Naive thymus-derived CD4-positive, alpha-beta T cell (primary cell): ENCODE results near the gene STAC3. TPM values are rescaled to one million over a fixed set of nuclear protein-coding genes. Genes with fewer than 3 reads are reported as not detected.

Experiments
- ATAC-seq: fragments of 150-1000 bp; cut with Tn5 transposase; 2 replicates; pipeline ENCODE4 v1.10.0; 2021; ENCODE audit warnings: mild to moderate bottlenecking, moderate library complexity
- CTCF ChIA-PET: fragments of 350-600 bp; sonication (Branson Sonifier 250); formaldehyde crosslinking; loops from one replicate; lab custom pipeline; 2021; ENCODE audit warnings: antibody characterized with exemption; lab: Charles Lee
- POLR2A ChIA-PET: fragments of 350-600 bp; sonication (Branson Sonifier 250); formaldehyde crosslinking; loops from one replicate; lab custom pipeline; 2021; ENCODE audit warnings: antibody characterized with exemption, inconsistent platforms; lab: Charles Lee
- DNase-seq, 9 donors: peaks; one replicate each; pipeline versions ENCODE4 v3.0.0 to v3.0.0-alpha.2; 2020 to 2022; ENCODE audit warnings: mixed read lengths in 1 of 9
- H3K27ac ChIP-seq: one replicate; pipeline ENCODE4 v1.7.0; 2013; ENCODE audit warnings: mild to moderate bottlenecking, low read depth, low read length, moderate library complexity
- H3K27me3 ChIP-seq, 2 donors: one replicate each; pipeline ENCODE4 v1.7.0; 2013; ENCODE audit warnings: low read length in 2 of 2, mild to moderate bottlenecking in 2 of 2, moderate library complexity in 2 of 2; ENCODE audit not compliant: control insufficient read depth in 2 of 2, insufficient read depth in 2 of 2
- H3K36me3 ChIP-seq, 3 experiments: 1 replicate in 2 of 3; 2 replicates in 1 of 3; pipeline ENCODE4 v1.7.0; 2013; ENCODE audit warnings: low read length in 3 of 3, mild to moderate bottlenecking in 3 of 3, moderate library complexity in 1 of 3; ENCODE audit not compliant: insufficient read depth in 3 of 3, control insufficient read depth in 2 of 3
- H3K4me1 ChIP-seq, 2 donors: one replicate each; pipeline ENCODE4 v1.7.0; 2013; ENCODE audit warnings: low read length in 2 of 2, mild to moderate bottlenecking in 2 of 2, moderate library complexity in 1 of 2; ENCODE audit not compliant: control insufficient read depth in 2 of 2, insufficient read depth in 2 of 2
- H3K4me3 ChIP-seq: 2 replicates; pipeline ENCODE4 v1.7.0; 2013; ENCODE audit warnings: mild to moderate bottlenecking, low read length
- H3K9me3 ChIP-seq, 3 experiments: 1 replicate in 2 of 3; 2 replicates in 1 of 3; pipeline ENCODE4 v1.7.0; 2013; ENCODE audit warnings: low read length in 3 of 3; ENCODE audit not compliant: control insufficient read depth in 2 of 3
- H3K27ac Mint-ChIP-seq, 9 donors: one replicate each; pipeline ENCODE4 v1.8.0; 2020 to 2022; ENCODE audit warnings: mixed read lengths in 9 of 9, mild to moderate bottlenecking in 8 of 9, moderate library complexity in 5 of 9, inconsistent platforms in 2 of 9
- H3K27me3 Mint-ChIP-seq, 5 donors: one replicate each; pipeline ENCODE4 v1.8.0; 2021 to 2022; ENCODE audit warnings: mixed read lengths in 5 of 5, mild to moderate bottlenecking in 1 of 5
- H3K36me3 Mint-ChIP-seq, 5 donors: one replicate each; pipeline ENCODE4 v1.8.0; 2020 to 2022; ENCODE audit warnings: mixed read lengths in 5 of 5, mild to moderate bottlenecking in 3 of 5, inconsistent platforms in 1 of 5
- H3K4me1 Mint-ChIP-seq, 7 donors: one replicate each; pipeline ENCODE4 v1.8.0; 2020 to 2022; ENCODE audit warnings: mixed read lengths in 7 of 7, mild to moderate bottlenecking in 3 of 7, inconsistent platforms in 1 of 7
- H3K4me3 Mint-ChIP-seq, 10 donors: one replicate each; pipeline ENCODE4 v1.8.0; 2020 to 2022; ENCODE audit warnings: mild to moderate bottlenecking in 10 of 10, mixed read lengths in 10 of 10, moderate library complexity in 6 of 10, inconsistent platforms in 2 of 10
- H3K9me3 Mint-ChIP-seq, 11 donors: one replicate each; pipeline ENCODE4 v1.8.0; 2020 to 2022; ENCODE audit warnings: mixed read lengths in 11 of 11, mild to moderate bottlenecking in 4 of 11, inconsistent platforms in 1 of 11, moderate library complexity in 1 of 11
- intact Hi-C, 2 donors: fragments of 100-400 bp; cut with micrococcal nuclease; formaldehyde crosslinking; loops; one replicate each; pipeline ENCODE4 v1.15.1; 2023
- polyA plus RNA-seq, 2 donors: library from polyadenylated mRNA; unstranded; fragments of 300-500 nt; fragmentation: Illumina TruSeq; gene quantifications; one replicate each; pipeline ENCODE4 v1.2.3, GENCODE V29; 2021
- total RNA-seq, 6 experiments: library from RNA in 5 of 6; stranded (reverse) in 5 of 6; gene quantifications; 1 replicate in 5 of 6; 2 replicates in 1 of 6; pipeline ENCODE4 v1.2.3 and lab custom pipeline; 2021 to 2026

STAC3 gene
- total and polyA plus RNA-seq, 7 experiments from 2014 or later: 2.5 to 7.3 (median 5.6) TPM; not detected in 2

DNA sequence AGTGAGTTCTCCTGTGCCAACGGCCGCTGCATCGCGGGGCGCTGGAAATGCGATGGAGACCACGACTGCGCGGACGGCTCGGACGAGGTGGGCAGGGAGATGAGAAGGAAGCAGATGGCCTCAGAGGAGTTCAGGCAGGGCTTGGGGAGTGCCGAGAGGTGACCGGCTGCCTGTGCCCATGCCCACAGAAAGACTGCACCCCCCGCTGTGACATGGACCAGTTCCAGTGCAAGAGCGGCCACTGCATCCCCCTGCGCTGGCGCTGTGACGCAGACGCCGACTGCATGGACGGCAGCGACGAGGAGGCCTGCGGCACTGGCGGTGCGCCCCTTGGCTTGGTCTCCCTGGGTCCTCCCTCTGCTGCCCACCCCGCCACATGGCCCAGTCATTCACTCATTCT lies 47.8 kb downstream of the STAC3 start:
- intact Hi-C loops: no loop called here
- H3K27me3 Mint-ChIP-seq: no peaks in the 10 kb centered on the region
- no peaks in the 10 kb centered on the region for H3K36me3 ChIP-seq
- no peak for DNase-seq
- no peaks in the 10 kb centered on the region for H3K9me3 ChIP-seq
- no peak overlapping the region for H3K27ac Mint-ChIP-seq
- no peak overlapping the region for H3K27ac ChIP-seq
- ATAC-seq: no peak
- no peaks in the 10 kb centered on the region for H3K27me3 ChIP-seq
- CTCF ChIA-PET: no interaction called here
- no peaks in the 10 kb centered on the region for H3K9me3 Mint-ChIP-seq
- no peaks in the 10 kb centered on the region for H3K4me1 ChIP-seq
- no peaks in the 10 kb centered on the region for H3K4me1 Mint-ChIP-seq
- no peak overlapping the region for H3K4me3 ChIP-seq
- POLR2A ChIA-PET: no interaction called here
- H3K4me3 Mint-ChIP-seq: no peak overlapping the region
- H3K36me3 Mint-ChIP-seq: peaks cover 0 to 14% (median 0%) of the 10 kb centered on the region in 5 donors

DNA sequence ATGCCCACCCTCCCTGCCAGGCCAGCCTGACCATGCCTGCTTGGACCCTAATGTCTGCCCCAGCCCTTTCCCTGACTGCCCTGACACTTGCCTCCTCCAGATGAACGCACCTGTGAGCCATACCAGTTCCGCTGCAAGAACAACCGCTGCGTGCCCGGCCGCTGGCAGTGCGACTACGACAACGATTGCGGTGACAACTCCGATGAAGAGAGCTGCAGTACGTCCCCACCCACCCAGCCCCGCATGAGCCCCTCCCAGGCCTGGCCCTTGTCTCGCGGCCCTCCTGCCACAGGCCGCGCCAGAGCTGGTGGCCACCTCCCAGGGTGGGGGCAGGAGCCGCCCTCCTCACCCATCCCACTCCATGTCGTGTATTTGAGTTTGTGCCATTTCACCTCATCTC lies 48.7 kb downstream of the STAC3 start:
- CTCF ChIA-PET: no interaction called here
- Histone ChIP-seq H3K27me3 (no peaks in the 10 kb centered on the region), H3K36me3 (peaks cover 0 to 7% (median 0%) of the 10 kb centered on the region in 3 experiments), H3K9me3 (no peaks in the 10 kb centered on the region), H3K4me1 (no peaks in the 10 kb centered on the region), H3K4me3 (no peak overlapping the region), H3K27ac (no peak overlapping the region)
- intact Hi-C loops: no loop called here
- Mint-ChIP-seq H3K4me3 (no peak overlapping the region), H3K36me3 (peaks cover 0 to 14% (median 0%) of the 10 kb centered on the region in 5 donors), H3K27me3 (no peaks in the 10 kb centered on the region), H3K4me1 (no peaks in the 10 kb centered on the region), H3K9me3 (no peaks in the 10 kb centered on the region), H3K27ac (no peak overlapping the region)
- POLR2A ChIA-PET: interaction anchor here (0.6 kb wide), 1 partner anchor 39 kb away, joined by 3 read pairs; no protein-coding TSS in a partner anchor
- DNase-seq (no peak), ATAC-seq (no peak)

DNA sequence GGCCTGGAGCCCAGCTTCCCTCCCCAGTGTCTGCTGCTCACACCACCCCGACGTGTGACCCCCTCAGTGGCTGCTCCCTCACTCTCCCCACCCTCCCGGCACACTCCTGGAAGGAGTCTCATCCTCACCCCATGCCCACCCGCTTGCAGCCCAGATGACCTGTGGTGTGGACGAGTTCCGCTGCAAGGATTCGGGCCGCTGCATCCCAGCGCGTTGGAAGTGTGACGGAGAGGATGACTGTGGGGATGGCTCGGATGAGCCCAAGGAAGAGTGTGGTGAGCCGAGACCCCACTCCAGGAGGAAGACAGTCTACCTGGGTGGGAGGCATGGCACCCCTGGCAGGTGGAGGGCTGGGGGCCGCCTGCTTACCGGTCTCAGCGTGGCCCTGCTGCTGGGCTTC lies 49.4 kb downstream of the STAC3 start:
- no peaks in the 10 kb centered on the region for H3K9me3 Mint-ChIP-seq
- Histone ChIP-seq H3K9me3 (no peaks in the 10 kb centered on the region), H3K4me3 (no peak overlapping the region), H3K27ac (no peak overlapping the region), H3K36me3 (peaks cover 0 to 7% (median 0%) of the 10 kb centered on the region in 3 experiments), H3K27me3 (no peaks in the 10 kb centered on the region), H3K4me1 (no peaks in the 10 kb centered on the region)
- peaks cover 0 to 14% (median 0%) of the 10 kb centered on the region in 5 donors for H3K36me3 Mint-ChIP-seq
- H3K27ac Mint-ChIP-seq: no peak overlapping the region
- no peak overlapping the region for H3K4me3 Mint-ChIP-seq
- no peaks in the 10 kb centered on the region for H3K27me3 Mint-ChIP-seq
- ATAC-seq: no peak
- no peak for DNase-seq
- ChIA-PET POLR2A (no interaction called here), CTCF (no interaction called here)
- H3K4me1 Mint-ChIP-seq: no peaks in the 10 kb centered on the region
- intact Hi-C loops: no loop called here

DNA sequence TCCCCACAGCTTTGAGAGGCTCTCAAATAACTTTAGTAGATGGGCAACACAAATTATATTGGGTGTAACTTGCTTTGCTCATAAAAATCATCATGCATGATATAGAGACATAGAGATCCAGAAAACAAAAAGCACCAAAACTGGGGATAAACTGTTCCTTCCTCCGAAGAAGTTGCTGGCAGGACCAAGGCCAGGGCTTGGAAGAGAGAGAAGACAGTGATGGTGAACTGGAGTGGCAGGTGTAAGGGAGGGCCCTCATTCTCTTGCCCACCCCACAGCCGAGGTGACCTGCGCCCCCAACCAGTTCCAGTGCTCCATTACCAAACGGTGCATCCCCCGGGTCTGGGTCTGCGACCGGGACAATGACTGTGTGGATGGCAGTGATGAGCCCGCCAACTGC lies 49.8 kb downstream of the STAC3 start:
- H3K9me3 ChIP-seq: no peaks in the 10 kb centered on the region
- no peak overlapping the region for H3K4me3 ChIP-seq
- ChIA-PET POLR2A (no interaction called here), CTCF (no interaction called here)
- no peaks in the 10 kb centered on the region for H3K4me1 ChIP-seq
- no peak for DNase-seq
- intact Hi-C loops: no loop called here
- no peak for ATAC-seq
- no peaks in the 10 kb centered on the region for H3K9me3 Mint-ChIP-seq
- no peaks in the 10 kb centered on the region for H3K27me3 ChIP-seq
- H3K36me3 Mint-ChIP-seq: peaks cover 0 to 17% (median 0%) of the 10 kb centered on the region in 5 donors
- no peaks in the 10 kb centered on the region for H3K4me1 Mint-ChIP-seq
- no peak overlapping the region for H3K27ac ChIP-seq
- no peak overlapping the region for H3K4me3 Mint-ChIP-seq
- H3K27me3 Mint-ChIP-seq: peaks cover 0 to 3% (median 0%) of the 10 kb centered on the region in 5 donors
- H3K36me3 ChIP-seq: peaks cover 0 to 7% (median 0%) of the 10 kb centered on the region in 3 experiments
- no peak overlapping the region for H3K27ac Mint-ChIP-seq

DNA sequence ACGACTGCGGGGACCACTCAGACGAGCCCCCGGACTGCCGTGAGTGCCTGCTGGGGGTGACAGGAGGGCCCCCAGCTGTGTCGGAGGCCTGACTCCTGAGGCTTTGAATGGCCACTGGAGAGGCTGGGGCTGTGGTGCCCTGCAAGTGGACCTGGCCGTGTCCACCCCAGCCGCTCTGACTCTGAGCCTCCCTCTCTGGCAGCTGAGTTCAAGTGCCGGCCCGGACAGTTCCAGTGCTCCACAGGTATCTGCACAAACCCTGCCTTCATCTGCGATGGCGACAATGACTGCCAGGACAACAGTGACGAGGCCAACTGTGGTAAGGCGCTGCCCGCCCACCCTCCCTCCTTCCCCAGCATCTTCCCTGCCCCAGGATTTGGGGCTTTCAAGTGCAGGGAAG lies 50.5 kb downstream of the STAC3 start:
- intact Hi-C loops: no loop called here
- ChIA-PET POLR2A (no interaction called here), CTCF (no interaction called here)
- Mint-ChIP-seq H3K27me3 (peaks cover 0 to 3% (median 0%) of the 10 kb centered on the region in 5 donors), H3K9me3 (no peaks in the 10 kb centered on the region), H3K36me3 (peaks cover 0 to 18% (median 0%) of the 10 kb centered on the region in 5 donors), H3K27ac (no peak overlapping the region), H3K4me1 (no peaks in the 10 kb centered on the region), H3K4me3 (no peak overlapping the region)
- DNase-seq (no peak), ATAC-seq (no peak)
- no peak overlapping the region for H3K27ac ChIP-seq
- peaks cover 0 to 7% (median 0%) of the 10 kb centered on the region in 3 experiments for H3K36me3 ChIP-seq
- H3K4me1 ChIP-seq: no peaks in the 10 kb centered on the region
- H3K4me3 ChIP-seq: no peak overlapping the region
- no peaks in the 10 kb centered on the region for H3K9me3 ChIP-seq
- H3K27me3 ChIP-seq: no peaks in the 10 kb centered on the region

DNA sequence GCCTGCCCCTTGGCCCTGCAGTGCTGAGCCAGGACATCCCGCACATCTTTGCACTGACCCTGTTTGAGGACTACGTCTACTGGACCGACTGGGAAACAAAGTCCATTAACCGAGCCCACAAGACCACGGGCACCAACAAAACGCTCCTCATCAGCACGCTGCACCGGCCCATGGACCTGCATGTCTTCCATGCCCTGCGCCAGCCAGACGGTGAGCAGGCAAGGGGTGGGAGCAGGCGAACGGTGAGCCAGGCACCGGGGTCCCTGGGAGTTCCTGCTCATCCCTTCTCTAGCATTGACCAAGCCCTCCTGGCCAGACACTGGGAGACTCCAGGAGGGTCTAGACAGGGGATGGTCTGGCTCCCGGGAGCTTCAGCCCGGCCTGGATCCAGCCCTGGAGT lies 51.8 kb downstream of the STAC3 start:
- H3K9me3 Mint-ChIP-seq: no peaks in the 10 kb centered on the region
- no peaks in the 10 kb centered on the region for H3K4me1 ChIP-seq
- DNase-seq (no peak), ATAC-seq (no peak)
- no peak overlapping the region for H3K27ac ChIP-seq
- intact Hi-C loops: no loop called here
- no peaks in the 10 kb centered on the region for H3K27me3 ChIP-seq
- ChIA-PET CTCF (no interaction called here), POLR2A (no interaction called here)
- H3K4me3 Mint-ChIP-seq: no peak overlapping the region
- no peaks in the 10 kb centered on the region for H3K9me3 ChIP-seq
- no peak overlapping the region for H3K4me3 ChIP-seq
- H3K36me3 ChIP-seq: peaks cover 0 to 10% (median 0%) of the 10 kb centered on the region in 3 experiments
- peaks cover 0 to 3% (median 0%) of the 10 kb centered on the region in 5 donors for H3K27me3 Mint-ChIP-seq
- H3K36me3 Mint-ChIP-seq: peaks cover 0 to 13% (median 0%) of the 10 kb centered on the region in 5 donors
- no peaks in the 10 kb centered on the region for H3K4me1 Mint-ChIP-seq
- no peak overlapping the region for H3K27ac Mint-ChIP-seq

DNA sequence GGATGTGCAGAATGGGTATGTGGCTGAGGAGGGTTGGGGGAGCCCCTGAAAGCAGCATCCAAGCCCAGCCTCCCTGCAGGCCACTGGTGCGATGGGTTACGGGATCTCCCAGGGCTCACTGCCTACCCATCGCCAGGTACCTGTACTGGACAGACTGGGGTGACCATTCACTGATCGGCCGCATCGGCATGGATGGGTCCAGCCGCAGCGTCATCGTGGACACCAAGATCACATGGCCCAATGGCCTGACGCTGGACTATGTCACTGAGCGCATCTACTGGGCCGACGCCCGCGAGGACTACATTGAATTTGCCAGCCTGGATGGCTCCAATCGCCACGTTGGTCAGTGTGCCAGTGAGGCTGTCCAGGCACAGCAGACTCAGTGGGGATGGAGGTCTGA lies 52.7 kb downstream of the STAC3 start:
- H3K4me3 Mint-ChIP-seq: no peak overlapping the region
- peaks cover 0 to 11% (median 0%) of the 10 kb centered on the region in 5 donors for H3K36me3 Mint-ChIP-seq
- ATAC-seq (no peak), DNase-seq (no peak)
- H3K27me3 ChIP-seq: no peaks in the 10 kb centered on the region
- POLR2A ChIA-PET: interaction anchor here (0.5 kb wide), 1 partner anchor 569 kb away, joined by 3 read pairs; no protein-coding TSS in a partner anchor
- H3K27ac Mint-ChIP-seq: no peak overlapping the region
- CTCF ChIA-PET: no interaction called here
- intact Hi-C loops: no loop called here
- no peaks in the 10 kb centered on the region for H3K9me3 Mint-ChIP-seq
- H3K9me3 ChIP-seq: no peaks in the 10 kb centered on the region
- H3K4me3 ChIP-seq: no peak overlapping the region
- H3K4me1 ChIP-seq: no peaks in the 10 kb centered on the region
- peaks cover 0 to 3% (median 0%) of the 10 kb centered on the region in 5 donors for H3K27me3 Mint-ChIP-seq
- H3K36me3 ChIP-seq: peaks cover 0 to 10% (median 0%) of the 10 kb centered on the region in 3 experiments
- no peak overlapping the region for H3K27ac ChIP-seq
- H3K4me1 Mint-ChIP-seq: no peaks in the 10 kb centered on the region
